Measurements from ENCODE around the gene NOTCH1. TPM values are rescaled to one million over a fixed set of nuclear protein-coding genes. Genes with fewer than 3 reads are reported as not detected.

NOTCH1 gene
- total and polyA plus RNA-seq, 11 donors = 8.0 to 47.3 (median 20.3) TPM

GRCh38 chr9:136486823-136487620, 58.8 kb downstream of the NOTCH1 start:
- intact Hi-C loops (cut with DNase I) = loop anchor here in 9 of 10 donors (1.0 to 10.0 kb wide), 5 partner anchors 55 to 208 kb away; partner anchors contain the start of gene NOTCH1 (in 2 of the 9)
- WGBS, 4 donors = 93 to 96% (median 95%) methylated on average over 14 to 18 of the region's 18 CpGs

GRCh38 chr9:136486131-136486530, 59.7 kb downstream of the NOTCH1 start:
- intact Hi-C loops (cut with DNase I) = loop anchor here in 9 of 10 donors (1.0 to 10.0 kb wide), 5 partner anchors 56 to 209 kb away; partner anchors contain the start of gene NOTCH1 (in 2 of the 9)
- Histone ChIP-seq H3K4me1 (peaks cover 15 to 39% (median 32%) of the 10 kb centered on the region in 12 donors), H3K9me3 (no peaks in the 10 kb centered on the region), H3K36me3 (no peaks in the 10 kb centered on the region), H3K27me3 (no peaks in the 10 kb centered on the region), H3K27ac (no peak overlapping the region), H3K4me3 (no peak overlapping the region)
- TF ChIP-seq CTCF (IDR thresholded peaks at IDR 0.05) (no peak), POLR2A (IDR thresholded peaks at IDR 0.05) (no peak)
- 88 to 96% (median 94%) methylated on average over 7 of the region's 7 CpGs for WGBS, 4 donors
- DNase-seq (no peak), ATAC-seq (no peak)

More at GRCh38 chr9:136486823-136487620, 58.8 kb downstream of the NOTCH1 start:
- Histone ChIP-seq H3K9me3 (no peaks in the 10 kb centered on the region), H3K4me3 (no peak overlapping the region), H3K4me1 (peaks cover 9 to 30% (median 23%) of the 10 kb centered on the region in 12 donors), H3K27ac (no peak overlapping the region), H3K27me3 (no peaks in the 10 kb centered on the region), H3K36me3 (no peaks in the 10 kb centered on the region)
- ATAC-seq (no peak), DNase-seq (no peak)
- no peak for TF ChIP-seq POLR2A (IDR thresholded peaks at IDR 0.05)
- no peak for TF ChIP-seq CTCF (IDR thresholded peaks at IDR 0.05)

GRCh38 chr9:136485049-136486045, 60.5 kb downstream of the NOTCH1 start:
- intact Hi-C loops (cut with DNase I) = loop anchor here in 9 of 10 donors (1.0 to 10.0 kb wide), 6 partner anchors 57 to 209 kb away; partner anchors contain the start of gene NOTCH1 (in 2 of the 9)
- no peaks in the 10 kb centered on the region for H3K9me3 ChIP-seq
- DNase-seq (peak; percentile 79 to 89 (median 84)), ATAC-seq (peak in 3 of 4 donors; percentile 6 to 38 (median 13))
- no peaks in the 10 kb centered on the region for H3K27me3 ChIP-seq
- H3K36me3 ChIP-seq = peaks cover 0 to 1% (median 0%) of the 10 kb centered on the region in 9 donors
- peaks cover 15 to 42% (median 32%) of the 10 kb centered on the region in 12 donors for H3K4me1 ChIP-seq
- no peak overlapping the region for H3K4me3 ChIP-seq
- TF ChIP-seq POLR2A (IDR thresholded peaks at IDR 0.05) (no peak), CTCF (IDR thresholded peaks at IDR 0.05) (peak; percentile 81 to 93 (median 88))
- no peak overlapping the region for H3K27ac ChIP-seq
- 37 to 78% (median 43%) methylated on average over 11 to 21 of the region's 21 CpGs for WGBS, 4 donors
